SK-N-SH (cell line): ENCODE data around the gene SLC26A4. TPM values are rescaled to one million over a fixed set of nuclear protein-coding genes. Genes with fewer than 3 reads are reported as not detected.

Source experiments
- CTCF ChIA-PET: fragments of 300-600, 350-600 bp; formaldehyde crosslinking; extraction: SDS; loops from one replicate; lab custom pipeline; 2021; lab: Yijun Ruan, JAX
- POLR2A ChIA-PET: fragments of 350-600 bp; sonication (Branson Sonifier 250); formaldehyde crosslinking; extraction: SDS; loops from one replicate; lab custom pipeline; 2020; ENCODE audit warnings: antibody characterized with exemption, inconsistent platforms; lab: Yijun Ruan, JAX
- DNase-seq: peaks from one replicate; pipeline ENCODE4 v3.0.0; 2012
- H2AFZ ChIP-seq: fragments of 200-600 bp; sonication (generic); 2 replicates; pipeline ENCODE4 v1.8.1; 2016; ENCODE audit warnings: antibody characterized with exemption, mild to moderate bottlenecking, low read depth
- H3F3A ChIP-seq: fragments of 200-600 bp; sonication (generic); replicated peaks from 2 replicates; pipeline ENCODE3; 2016; ENCODE audit warnings: antibody characterized with exemption, mild to moderate bottlenecking; ENCODE audit not compliant: insufficient read depth
- H3K27ac ChIP-seq, 2 experiments: fragments of 200-500 bp in 1 of 2; fragments of 200-600 bp in 1 of 2; sonication (Bioruptor generic) in 1 of 2; sonication (generic), shearing (Covaris generic) in 1 of 2; 2 replicates each; pipeline versions ENCODE4 v1.5.1 to v1.6.1; 2014 to 2016; ENCODE audit warnings: low read depth in 2 of 2, inconsistent platforms in 1 of 2, low read length in 1 of 2, mild to moderate bottlenecking in 1 of 2, mixed read lengths in 1 of 2
- H3K27me3 ChIP-seq: fragments of 200-600 bp; sonication (generic), shearing (Covaris generic); 2 replicates; pipeline ENCODE4 v1.6.1; 2016; ENCODE audit warnings: mixed run types; ENCODE audit not compliant: insufficient read depth
- H3K36me3 ChIP-seq, 2 experiments: fragments of 200-500 bp in 1 of 2; fragments of 200-600 bp in 1 of 2; sonication (Bioruptor generic) in 1 of 2; sonication (generic) in 1 of 2; replicated peaks in 1 of 2; 2 replicates each; pipeline versions ENCODE3 to v1.5.1; 2014 to 2016; ENCODE audit warnings: low read length in 1 of 2, mild to moderate bottlenecking in 1 of 2; ENCODE audit not compliant: insufficient read depth in 2 of 2, control insufficient read depth in 1 of 2
- H3K4me1 ChIP-seq, 2 experiments: fragments of 200-500 bp in 1 of 2; fragments of 200-600 bp in 1 of 2; sonication (Bioruptor generic) in 1 of 2; sonication (generic), shearing (Covaris generic) in 1 of 2; 2 replicates each; pipeline versions ENCODE4 v1.5.1 to v1.6.1; 2014 to 2016; ENCODE audit warnings: low read depth in 1 of 2, low read length in 1 of 2, mixed run types in 1 of 2; ENCODE audit not compliant: insufficient read depth in 2 of 2, control insufficient read depth in 1 of 2
- H3K4me2 ChIP-seq: fragments of 200-600 bp; sonication (generic), shearing (Covaris generic); 2 replicates; pipeline ENCODE4 v1.6.1; 2017; ENCODE audit warnings: mixed run types
- H3K4me3 ChIP-seq, 2 experiments: fragments of 200-500 bp in 1 of 2; fragments of 200-600 bp in 1 of 2; sonication (Bioruptor generic) in 1 of 2; sonication (generic), shearing (Covaris generic) in 1 of 2; 2 replicates each; pipeline versions ENCODE4 v1.5.1 to v1.8.1; 2014 to 2016; ENCODE audit warnings: low read depth in 2 of 2, inconsistent platforms in 1 of 2, low read length in 1 of 2, mild to moderate bottlenecking in 1 of 2, mixed read lengths in 1 of 2, moderate library complexity in 1 of 2
- H3K79me2 ChIP-seq: fragments of 200-600 bp; sonication (generic); 2 replicates; pipeline ENCODE4 v1.8.1; 2017; ENCODE audit warnings: mild to moderate bottlenecking; ENCODE audit not compliant: insufficient read depth
- H3K9ac ChIP-seq: fragments of 200-600 bp; sonication (generic); 2 replicates; pipeline ENCODE4 v1.6.1; 2017; ENCODE audit warnings: mixed run types
- H3K9me2 ChIP-seq: fragments of 200-600 bp; sonication (generic); 2 replicates; pipeline ENCODE4 v1.6.1; 2017; ENCODE audit warnings: mixed run types
- H3K9me3 ChIP-seq: fragments of 200-600 bp; sonication (generic); 2 replicates; pipeline ENCODE4 v1.6.1; 2017; ENCODE audit warnings: mixed run types, mild to moderate bottlenecking, moderate library complexity
- H4K20me1 ChIP-seq: fragments of 200-600 bp; sonication (generic); 2 replicates; pipeline ENCODE4 v1.6.1; 2017; ENCODE audit warnings: mild to moderate bottlenecking, mixed run types; ENCODE audit not compliant: insufficient read depth
- CHD2 ChIP-seq: fragments of 150-350 bp; IDR thresholded peaks from 2 replicates; pipeline ENCODE4 v1.6.1; 2018; ENCODE audit warnings: low read length; ENCODE audit not compliant: partially characterized antibody
- CTCF ChIP-seq: fragments of 200-600 bp; sonication (generic); IDR thresholded peaks from 2 replicates; pipeline ENCODE4 v1.6.1; 2017; ENCODE audit warnings: antibody characterized with exemption, mild to moderate bottlenecking, moderate library complexity
- ELF1 ChIP-seq: IDR thresholded peaks from 2 replicates; pipeline ENCODE4 v1.4.0; 2012
- EZH2phosphoT487 ChIP-seq: fragments of 200-600 bp; sonication (generic); IDR thresholded peaks from 2 replicates; pipeline ENCODE4 v1.6.1; 2017; ENCODE audit warnings: low read depth, mixed run types, mild to moderate bottlenecking, antibody characterized with exemption, moderate library complexity, borderline replicate concordance
- FOXM1 ChIP-seq: IDR thresholded peaks from 2 replicates; pipeline ENCODE4 v1.4.0; 2012; ENCODE audit warnings: low read depth, mild to moderate bottlenecking
- GATA2 ChIP-seq: sonication (generic); formaldehyde crosslinking; IDR thresholded peaks from 2 replicates; pipeline ENCODE4 v1.5.0; 2020; ENCODE audit warnings: mild to moderate bottlenecking, missing genetic modification reagents
- NRF1 ChIP-seq: IDR thresholded peaks from 2 replicates; pipeline ENCODE4 v1.6.1; 2012; ENCODE audit warnings: low read depth, mild to moderate bottlenecking, low read length
- PBX3 ChIP-seq: IDR thresholded peaks from 2 replicates; pipeline ENCODE4; 2012
- POLR2AphosphoS5 ChIP-seq: IDR thresholded peaks from 2 replicates; pipeline ENCODE4 v1.6.1; 2012; ENCODE audit warnings: low read depth, low read length
- SIN3A ChIP-seq: IDR thresholded peaks from 2 replicates; pipeline ENCODE4 v1.6.1; 2012; ENCODE audit warnings: low read depth, mild to moderate bottlenecking, low read length, moderate library complexity, borderline replicate concordance
- TEAD4 ChIP-seq: IDR thresholded peaks from 2 replicates; pipeline ENCODE4 v1.4.0; 2012; ENCODE audit warnings: mild to moderate bottlenecking, borderline replicate concordance; ENCODE audit not compliant: insufficient read depth
- USF1 ChIP-seq: IDR thresholded peaks from 2 replicates; pipeline ENCODE4 v1.4.0; 2012; ENCODE audit warnings: low read depth, borderline replicate concordance
- USF2 ChIP-seq: fragments of 150-350 bp; IDR thresholded peaks from 2 replicates; pipeline ENCODE4 v1.6.1; 2017; ENCODE audit warnings: antibody characterized with exemption, low read length, low read depth, borderline replicate concordance
- YY1 ChIP-seq: IDR thresholded peaks from 2 replicates; pipeline ENCODE4 v1.4.0; 2012; ENCODE audit warnings: low read depth, mild to moderate bottlenecking
- ZBTB33 ChIP-seq: IDR thresholded peaks from 2 replicates; pipeline ENCODE4 v1.4.0; 2012; ENCODE audit warnings: low read depth, borderline replicate concordance
- WGBS: methylation state at CpG from one replicate; pipeline ENCODE4 v1.1.6; 2017; ENCODE audit warnings: low lambda C conversion rate; 5-methylcytosine and 5-hydroxymethylcytosine counted together
- polyA plus RNA-seq, 3 experiments: library from polyadenylated mRNA; depleted of rRNA; stranded (reverse); fragments of >200 nt; gene quantifications; 2 replicates each; pipeline ENCODE4 v1.2.3, GENCODE V29; 2012

SLC26A4 gene
- polyA plus RNA-seq, 1 of the 3 experiments (the other 2 are of a cell fraction), result 0.61 TPM

GRCh38 chr7:107643938-107644308, 16.7 kb upstream of the SLC26A4 start:
- no peaks in the 10 kb centered on the region for H3K79me2 ChIP-seq
- no peaks in the 10 kb centered on the region for H3K27me3 ChIP-seq
- H3F3A ChIP-seq, result peaks cover 4% of the 10 kb centered on the region
- no peaks in the 10 kb centered on the region for H3K9me3 ChIP-seq
- CTCF ChIA-PET, result no interaction called here
- POLR2A ChIA-PET, result no interaction called here
- DNase-seq, result no peak
- H3K9me2 ChIP-seq, result no peaks in the 10 kb centered on the region
- H2AFZ ChIP-seq, result peak overlapping the region; percentile 23; the same call in 1 of the 2 replicates
- H3K36me3 ChIP-seq, result no peaks in the 10 kb centered on the region
- H3K27ac ChIP-seq, result 0 out of 4 replicates have a peak overlapping the region, but pooled peaks of 1 of the 2 experiments have one; percentile 32
- WGBS, result 90% methylated on average over 1 of the region's 1 CpG
- H3K9ac ChIP-seq, result no peak overlapping the region
- peaks cover 3 to 13% of the 10 kb centered on the region in 2 experiments; a peak in 2 of 4 replicates for H3K4me1 ChIP-seq
- H3K4me3 ChIP-seq, result no peak overlapping the region
- H3K4me2 ChIP-seq, result no peak overlapping the region
- TF ChIP-seq USF1, result no peak
- no peak for TF ChIP-seq FOXM1
- TF ChIP-seq ZBTB33, result no peak
- no peak for TF ChIP-seq TEAD4
- no peak for TF ChIP-seq NRF1
- no peak for TF ChIP-seq CTCF
- no peak for TF ChIP-seq PBX3
- no peak for TF ChIP-seq YY1
- TF ChIP-seq POLR2AphosphoS5, result no peak
- no peaks in the 10 kb centered on the region for H4K20me1 ChIP-seq

- H3K36me3 ChIP-seq, result no peaks in the 10 kb centered on the region
- H2AFZ ChIP-seq, result peak overlapping the region; percentile 23; the same call in 1 of the 2 replicates
- DNase-seq, result no peak
- H3K27me3 ChIP-seq, result no peaks in the 10 kb centered on the region
- no peak overlapping the region for H3K4me2 ChIP-seq
- H3K4me3 ChIP-seq, result no peak overlapping the region
- no peak overlapping the region for H3K27ac ChIP-seq
- no peak overlapping the region for H3K9ac ChIP-seq
- 78% methylated on average over 9 of the region's 9 CpGs for WGBS
- POLR2A ChIA-PET, result no interaction called here
- CTCF ChIA-PET, result interaction anchor here (1.5 kb wide), 1 partner anchor 12 kb away, joined by 7 read pairs; no protein-coding TSS in a partner anchor
- H4K20me1 ChIP-seq, result no peaks in the 10 kb centered on the region
- no peaks in the 10 kb centered on the region for H3K79me2 ChIP-seq
- H3F3A ChIP-seq, result peaks cover 4% of the 10 kb centered on the region
- peaks cover 3 to 13% of the 10 kb centered on the region in 2 experiments; a peak in 2 of 4 replicates for H3K4me1 ChIP-seq
- H3K9me3 ChIP-seq, result no peaks in the 10 kb centered on the region
- no peaks in the 10 kb centered on the region for H3K9me2 ChIP-seq
- TF ChIP-seq CHD2, result no peak
- no peak for TF ChIP-seq USF1
- no peak for TF ChIP-seq USF2
- no peak for TF ChIP-seq CTCF
- TF ChIP-seq GATA2 (CRISPR knock-in tag), result no peak
- TF ChIP-seq SIN3A, result no peak
- no peak for TF ChIP-seq EZH2phosphoT487
- TF ChIP-seq FOXM1, result no peak
- TF ChIP-seq ELF1, result no peak
Observed at GRCh38 chr7:107644309-107644974, 16.2 kb upstream of the SLC26A4 start.
